GM19328 (cell line): Measurements from ENCODE around the gene CD247.

Source experiments
- ATAC-seq: cut with Tn5 transposase; IDR thresholded peaks from one replicate; pipeline ENCODE4 v1.9.1; 2021; ENCODE audit warnings: mild to moderate bottlenecking, moderate library complexity; ENCODE audit not compliant: unreplicated experiment

Gene CD247

DNA sequence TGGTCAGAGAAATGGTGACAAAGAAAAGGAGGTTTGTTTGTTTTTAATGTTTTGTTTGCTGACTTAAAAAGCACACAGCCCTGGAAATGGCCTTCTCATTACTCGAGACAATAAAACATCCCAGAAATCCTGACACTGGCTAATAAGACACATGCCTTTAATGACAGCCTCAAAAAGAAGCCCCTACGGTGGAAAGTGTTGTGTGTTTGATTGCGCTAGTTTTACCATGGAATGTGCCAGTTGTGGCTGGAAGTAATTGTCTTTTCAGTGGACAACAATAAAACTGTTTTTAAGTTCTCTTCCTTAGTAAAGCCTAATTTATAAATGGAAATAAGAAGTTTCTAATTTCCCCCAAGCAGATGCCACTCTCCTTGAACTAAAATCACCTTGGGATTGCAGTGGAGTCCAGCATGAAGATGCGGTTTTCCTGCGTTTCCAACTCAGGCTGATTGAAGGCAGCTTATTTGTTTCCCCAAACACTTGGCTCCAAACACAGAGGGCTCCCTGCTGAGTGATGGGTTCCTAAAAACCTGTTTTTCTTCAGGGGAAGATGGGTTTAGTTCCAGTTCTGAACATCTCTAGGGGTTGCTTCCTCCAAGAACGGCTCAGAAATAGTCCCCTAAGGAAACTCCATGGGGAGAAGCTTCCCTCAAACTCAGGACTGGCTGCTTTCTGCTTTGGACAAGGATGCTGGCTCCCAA lies 54.3 kb downstream of the CD247 start:
- no peak for ATAC-seq

DNA sequence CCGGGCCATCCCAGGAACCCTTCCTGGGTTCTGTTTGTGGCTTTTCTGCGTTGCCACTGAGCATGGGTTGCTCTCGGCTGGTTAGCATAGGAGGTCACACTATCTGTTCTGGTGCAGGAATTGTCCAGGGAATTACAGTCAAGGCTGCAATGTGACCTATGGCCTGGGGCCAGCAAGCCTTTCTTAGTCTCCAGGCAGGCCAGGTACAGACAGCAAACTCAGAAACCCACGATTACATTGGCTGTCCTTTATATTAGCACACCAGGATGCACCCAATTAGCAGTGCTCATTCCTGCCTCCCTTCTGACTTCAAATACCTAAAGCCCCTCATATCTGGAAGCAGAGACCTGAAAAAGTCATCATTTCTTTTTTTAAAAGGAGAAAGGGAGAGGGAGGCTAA lies 55.2 kb downstream of the CD247 start:
- no peak for ATAC-seq

DNA sequence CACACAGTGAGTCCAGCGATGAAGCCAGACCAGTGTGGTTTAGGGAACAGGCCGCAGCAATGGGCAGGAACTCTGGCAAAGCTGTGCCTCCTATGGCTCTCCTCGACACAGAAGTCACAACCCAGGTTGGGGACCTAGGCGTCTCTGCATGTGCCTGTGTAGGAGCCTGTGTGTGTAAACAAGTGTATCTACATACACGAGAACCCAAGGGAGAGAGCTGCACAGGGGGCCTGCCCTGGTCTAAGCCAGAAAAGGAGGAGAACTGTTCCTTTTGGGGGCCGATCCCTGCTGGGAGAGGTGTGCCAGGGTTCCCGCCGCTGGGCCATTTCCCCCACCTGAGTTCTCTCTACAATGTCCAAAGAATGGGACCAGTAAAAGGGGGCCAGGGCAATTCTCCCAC lies 56.0 kb downstream of the CD247 start:
- ATAC-seq = no peak

DNA sequence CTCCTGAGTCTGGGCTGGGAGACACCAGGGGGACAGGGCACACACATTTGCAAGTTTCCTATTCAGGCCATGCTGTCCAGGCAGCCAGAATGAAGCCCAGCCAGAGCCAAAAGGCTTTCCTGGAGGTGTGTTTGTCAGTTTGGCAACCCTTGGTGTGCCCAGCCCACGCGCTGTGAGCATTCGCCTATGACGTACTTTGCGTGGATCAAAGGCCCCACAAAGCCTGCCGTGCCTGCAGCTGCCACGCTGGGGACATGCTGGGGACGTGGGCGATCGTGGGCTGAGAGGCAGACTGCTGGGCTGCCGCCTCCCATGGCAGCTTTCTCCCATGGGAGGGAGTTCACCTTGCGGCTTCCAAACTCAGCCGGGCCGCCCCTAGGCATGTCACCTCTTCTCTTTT lies 57.5 kb downstream of the CD247 start:
- ATAC-seq = no peak

DNA sequence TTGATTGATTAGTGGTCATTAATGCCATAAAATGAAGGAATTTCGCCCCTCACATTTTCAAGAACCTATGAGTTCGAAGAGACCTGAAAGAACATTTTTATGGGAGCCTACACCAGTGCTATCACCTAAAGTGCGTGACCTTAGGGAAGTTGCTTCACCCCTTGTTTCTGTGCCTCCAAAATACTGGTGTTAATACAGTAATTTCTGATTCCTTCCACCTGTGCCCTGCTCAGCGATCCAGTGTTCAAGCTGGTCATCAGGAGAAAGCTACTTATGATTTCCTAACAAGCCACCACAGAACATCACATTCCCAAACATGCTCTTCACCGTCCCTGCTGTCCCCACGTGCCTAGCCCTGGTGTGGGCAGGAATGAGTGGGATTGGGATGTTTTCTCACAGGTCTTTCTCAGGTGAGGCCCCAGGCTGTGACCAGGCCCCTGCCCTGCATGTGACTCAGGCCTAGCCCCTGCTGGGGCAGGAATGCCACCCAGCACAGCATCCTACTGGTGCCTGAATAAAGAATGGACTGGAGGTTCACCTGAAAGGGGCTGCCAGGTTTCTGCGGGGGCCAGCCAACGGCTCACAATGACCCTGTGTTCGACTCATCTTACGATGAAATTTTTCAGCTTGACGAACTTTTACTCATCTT lies 60.3 kb downstream of the CD247 start:
- no peak for ATAC-seq

DNA sequence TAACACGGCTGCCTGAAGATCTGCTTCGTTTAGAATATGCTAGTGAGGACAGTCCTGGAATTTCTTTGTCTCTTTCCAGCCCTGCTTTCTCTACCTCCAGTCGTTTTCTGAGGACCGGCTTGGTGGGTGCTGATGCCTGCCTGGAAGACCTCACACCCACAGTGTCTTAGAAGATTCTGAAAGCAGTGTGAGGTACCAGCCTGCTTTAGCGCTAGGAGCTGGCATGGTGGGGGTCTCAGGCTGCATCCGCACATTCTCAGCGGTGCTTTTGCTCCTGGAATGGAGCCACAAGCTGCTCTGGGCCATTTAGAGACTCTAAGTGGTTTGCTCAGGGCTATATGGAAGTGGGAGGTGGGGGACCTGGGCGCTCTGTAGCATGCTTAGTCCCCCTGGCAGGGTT lies 61.4 kb downstream of the CD247 start:
- no peak for ATAC-seq

DNA sequence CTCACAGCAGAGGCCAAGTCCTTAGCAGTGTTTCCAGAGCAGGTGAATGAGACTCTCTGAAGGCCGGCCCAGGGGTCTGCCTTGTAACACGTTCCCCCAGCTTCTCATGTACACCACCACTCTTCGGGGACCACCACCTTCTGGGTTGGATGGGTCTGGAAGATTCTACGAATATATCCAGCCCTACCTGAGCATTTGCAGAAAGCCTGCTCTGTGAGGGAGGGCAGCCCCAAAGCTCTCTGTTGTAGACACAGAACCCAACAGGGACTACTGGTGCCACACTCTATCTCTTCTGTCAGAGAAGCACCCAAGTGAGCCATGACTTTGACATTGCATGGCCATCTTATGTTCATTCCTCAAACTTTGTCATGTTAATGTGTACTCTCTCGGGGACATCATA lies 61.8 kb downstream of the CD247 start:
- no peak for ATAC-seq

DNA sequence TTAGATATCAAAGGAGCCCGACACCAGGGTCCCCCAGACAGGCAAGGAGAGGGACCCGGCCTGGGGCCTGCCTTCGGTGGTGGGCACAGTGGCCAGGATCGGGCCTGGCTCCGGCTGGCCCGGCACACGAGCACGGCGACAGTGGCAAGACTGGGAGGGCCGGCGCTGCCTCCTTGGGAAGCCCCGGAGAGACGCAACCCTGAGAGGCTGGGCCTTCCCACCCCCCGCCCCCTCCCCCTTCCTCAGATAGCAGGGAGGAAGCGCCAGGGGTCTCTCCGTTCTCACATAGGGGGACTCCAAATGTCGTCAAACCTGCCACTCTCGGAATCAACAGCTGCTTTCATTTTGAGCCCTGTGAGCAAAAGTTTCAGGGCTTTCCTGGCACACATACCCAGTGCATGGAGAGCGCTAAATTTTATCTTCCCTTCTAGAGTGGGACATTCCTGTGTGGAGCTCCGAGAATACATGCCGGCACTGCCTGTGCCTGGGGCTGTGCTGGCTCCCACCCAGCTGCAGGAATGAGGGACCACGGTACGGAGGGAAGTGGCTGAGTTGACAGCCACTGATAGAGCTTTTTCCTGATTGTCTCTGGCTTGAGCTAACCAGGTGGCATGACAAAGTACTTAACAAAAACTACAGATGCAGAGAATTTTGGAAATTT lies 62.4 kb downstream of the CD247 start:
- peak; percentile 22 for ATAC-seq

DNA sequence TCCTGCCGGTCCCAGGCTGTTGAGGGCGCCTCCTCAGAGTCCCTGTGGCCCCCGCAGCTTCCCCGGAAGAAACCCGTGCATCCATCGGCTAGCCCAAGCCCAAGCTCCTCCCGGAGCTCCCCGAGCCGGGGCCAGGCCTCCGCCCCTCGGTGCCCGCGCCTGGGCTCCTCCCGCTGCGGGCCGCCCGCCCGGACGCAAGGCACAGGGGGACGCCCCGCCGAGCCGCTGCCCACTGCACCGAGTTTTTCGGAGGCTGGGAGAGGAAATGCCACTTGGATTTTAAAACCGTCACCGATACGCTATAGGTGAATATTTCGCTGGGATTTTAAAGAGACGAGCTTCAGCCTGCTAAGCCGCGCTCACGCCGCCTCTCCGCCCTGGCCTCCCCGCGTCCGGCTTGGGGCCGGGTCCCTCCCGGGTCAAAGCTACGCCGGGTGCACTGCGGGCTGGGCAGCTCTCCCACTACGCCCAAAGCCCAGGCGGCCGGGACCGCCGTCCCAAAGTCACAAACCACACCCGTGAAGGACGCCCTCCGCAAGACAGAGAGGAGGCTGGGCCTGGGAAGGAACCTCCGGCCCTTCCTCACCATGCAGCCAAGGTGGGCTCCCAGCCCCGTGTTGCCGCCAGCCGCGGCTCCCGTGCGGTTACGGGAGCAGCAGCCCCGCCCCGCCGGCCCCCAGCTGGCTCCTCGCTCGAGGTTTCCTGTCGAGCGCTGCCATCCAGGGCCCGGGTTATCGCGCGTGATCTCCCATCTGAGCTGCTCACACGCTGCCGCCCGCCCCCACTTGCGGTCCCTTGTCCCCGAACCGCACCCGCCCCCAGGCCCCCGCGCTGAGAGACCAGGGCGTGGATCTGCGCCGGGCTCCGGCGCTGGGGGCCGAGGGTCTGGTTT lies 63.2 kb downstream of the CD247 start:
- ATAC-seq = peak; percentile 62

DNA sequence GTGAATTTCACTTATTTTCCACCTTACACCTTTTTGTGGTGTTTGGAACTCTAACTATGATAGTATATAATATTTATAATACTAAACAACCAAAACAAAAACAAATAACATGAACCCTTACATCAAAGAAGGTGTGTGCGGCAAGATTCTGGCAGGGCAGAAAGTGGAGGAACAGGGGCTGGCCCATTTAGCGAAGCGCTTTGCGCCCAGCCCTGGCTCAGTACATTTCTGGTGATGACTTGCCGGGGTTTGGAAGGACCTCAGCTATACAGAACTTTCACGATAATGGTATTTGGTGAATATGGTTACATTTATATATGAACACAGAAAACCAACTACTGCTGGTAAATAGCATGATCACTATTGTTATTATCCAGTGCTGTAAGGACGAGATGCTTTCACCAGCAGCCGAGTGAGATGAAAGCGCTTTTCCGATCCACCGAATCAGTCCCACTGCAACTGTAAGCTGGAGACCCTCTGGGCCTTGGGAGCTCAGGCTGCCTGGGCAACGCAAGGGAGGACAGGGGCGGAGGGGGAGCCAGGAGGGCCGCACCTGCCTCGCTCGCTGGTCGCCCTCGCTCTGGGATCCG lies 63.9 kb downstream of the CD247 start:
- no peak for ATAC-seq

DNA sequence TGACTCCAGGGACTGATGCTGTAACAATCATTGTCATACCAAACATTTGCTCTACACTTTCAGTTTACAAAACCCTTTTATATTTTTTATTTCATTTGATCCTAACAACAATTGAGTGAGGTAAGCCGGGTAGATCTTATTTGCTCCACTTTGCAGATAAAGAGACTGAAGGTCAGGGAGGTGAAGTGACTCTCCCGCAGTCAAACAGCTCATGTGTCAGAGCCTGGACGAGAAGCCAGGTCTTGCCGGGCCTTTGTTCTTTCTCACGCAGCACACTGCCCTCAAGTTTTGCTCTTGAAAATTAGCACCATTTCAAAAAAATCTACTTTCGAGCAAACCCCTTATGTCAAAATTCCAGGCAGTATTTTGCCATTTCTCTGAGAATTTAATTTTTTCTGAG lies 65.2 kb downstream of the CD247 start:
- ATAC-seq = no peak

DNA sequence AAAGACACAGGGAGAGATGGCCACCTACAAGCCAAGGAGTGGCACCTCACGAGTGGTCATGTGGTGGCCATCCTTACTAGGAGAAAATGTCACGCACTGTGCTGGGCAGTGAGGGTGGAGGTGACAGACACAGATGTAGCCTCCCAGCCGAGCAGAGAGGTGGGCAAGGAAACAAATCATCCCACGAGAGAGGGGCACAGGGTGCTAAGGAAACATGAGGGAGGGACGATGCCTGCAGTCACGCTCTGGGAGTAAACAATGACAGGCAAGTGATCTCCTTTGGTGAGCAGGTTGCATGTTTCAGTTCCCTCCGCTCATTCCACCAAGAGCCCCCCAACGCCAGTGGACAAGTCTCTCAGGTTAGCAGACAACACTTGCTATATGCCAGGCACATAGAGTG lies 65.8 kb downstream of the CD247 start:
- ATAC-seq = no peak

DNA sequence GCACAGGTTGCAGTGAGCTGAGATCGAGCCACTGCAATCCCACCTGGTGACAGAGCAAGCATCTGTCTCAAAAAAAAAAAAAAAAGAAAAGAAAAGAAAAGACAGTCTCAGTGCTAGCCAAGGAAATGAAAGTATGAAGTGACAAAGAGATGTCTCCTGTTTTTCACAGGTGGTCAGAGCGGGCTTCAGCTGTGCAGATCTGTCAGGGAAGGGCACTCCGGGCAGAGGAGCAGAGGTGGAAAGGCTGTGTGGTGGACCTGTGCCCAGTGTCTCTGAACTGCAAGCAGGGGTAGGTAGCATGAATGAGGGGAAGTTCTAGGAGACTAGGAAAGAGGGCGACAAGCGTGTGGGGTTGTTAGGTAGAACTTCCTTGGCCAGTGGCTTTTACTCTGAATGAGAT lies 67.5 kb downstream of the CD247 start:
- no peak for ATAC-seq

DNA sequence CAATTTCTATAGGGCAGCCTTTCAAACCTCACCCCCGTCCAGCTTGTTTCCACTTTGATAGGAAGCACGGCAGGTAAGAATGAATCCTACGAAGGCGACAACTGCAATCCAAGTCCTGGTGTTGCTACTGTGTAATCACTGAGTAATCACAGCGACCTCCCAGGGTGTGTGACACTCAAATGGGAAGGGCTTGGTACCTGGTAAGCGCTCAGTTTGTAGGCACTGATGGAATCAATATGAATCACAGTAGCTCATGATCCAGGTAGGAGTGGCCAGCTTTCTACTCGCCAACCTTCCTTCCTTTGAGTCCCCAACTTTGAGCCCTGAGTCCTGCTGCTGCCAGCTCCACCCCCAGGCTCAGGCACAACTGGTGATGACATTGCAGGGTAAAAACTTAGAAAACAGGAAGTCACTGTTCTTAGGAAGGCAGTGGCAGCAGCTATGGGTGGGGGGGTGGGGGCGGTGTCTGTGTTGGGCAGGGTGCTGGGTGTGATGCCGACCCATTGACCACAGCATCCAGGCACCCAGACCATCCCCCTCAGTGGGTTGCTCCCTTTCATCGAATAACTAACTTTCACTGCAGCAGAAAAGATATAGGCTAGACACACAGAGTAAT lies 70.7 kb downstream of the CD247 start:
- no peak for ATAC-seq

DNA sequence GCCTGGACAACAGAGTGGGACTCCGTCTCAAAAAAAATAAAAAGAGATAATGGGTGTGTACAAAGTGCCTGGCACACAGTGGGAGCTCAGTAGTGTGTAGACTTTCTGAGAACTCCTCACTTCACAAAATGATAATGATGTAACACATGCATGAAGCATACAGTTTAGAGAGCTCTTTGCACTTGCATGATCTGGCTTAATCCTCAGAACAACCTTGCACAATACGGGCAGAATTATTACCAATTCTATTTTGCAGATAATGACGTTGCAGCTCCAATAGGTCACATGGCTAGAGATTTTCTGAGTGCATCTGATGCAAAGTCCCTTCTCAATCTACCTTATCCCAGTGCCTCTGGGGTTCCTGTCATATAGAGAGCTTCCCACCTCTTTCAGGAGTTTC lies 71.4 kb downstream of the CD247 start:
- ATAC-seq = no peak

DNA sequence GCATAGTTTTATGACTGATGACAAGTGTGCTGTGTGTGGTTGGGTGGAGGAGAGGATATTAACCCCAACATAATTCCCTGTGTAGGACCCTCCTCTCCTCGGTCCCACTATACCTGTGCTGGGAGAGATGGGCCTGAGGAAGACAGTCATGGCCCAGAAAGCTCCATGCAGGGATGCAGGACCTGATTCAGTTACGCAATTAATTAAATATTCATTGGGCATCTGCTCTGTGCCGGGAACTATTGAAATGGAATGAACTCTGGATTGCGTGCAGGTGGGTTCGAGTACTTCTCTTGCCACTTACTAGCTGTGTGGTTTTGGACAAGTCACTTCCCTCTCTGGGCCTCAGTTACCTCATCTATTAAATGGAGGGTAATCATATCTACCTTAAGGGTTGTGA lies 74.6 kb downstream of the CD247 start:
- ATAC-seq = no peak

DNA sequence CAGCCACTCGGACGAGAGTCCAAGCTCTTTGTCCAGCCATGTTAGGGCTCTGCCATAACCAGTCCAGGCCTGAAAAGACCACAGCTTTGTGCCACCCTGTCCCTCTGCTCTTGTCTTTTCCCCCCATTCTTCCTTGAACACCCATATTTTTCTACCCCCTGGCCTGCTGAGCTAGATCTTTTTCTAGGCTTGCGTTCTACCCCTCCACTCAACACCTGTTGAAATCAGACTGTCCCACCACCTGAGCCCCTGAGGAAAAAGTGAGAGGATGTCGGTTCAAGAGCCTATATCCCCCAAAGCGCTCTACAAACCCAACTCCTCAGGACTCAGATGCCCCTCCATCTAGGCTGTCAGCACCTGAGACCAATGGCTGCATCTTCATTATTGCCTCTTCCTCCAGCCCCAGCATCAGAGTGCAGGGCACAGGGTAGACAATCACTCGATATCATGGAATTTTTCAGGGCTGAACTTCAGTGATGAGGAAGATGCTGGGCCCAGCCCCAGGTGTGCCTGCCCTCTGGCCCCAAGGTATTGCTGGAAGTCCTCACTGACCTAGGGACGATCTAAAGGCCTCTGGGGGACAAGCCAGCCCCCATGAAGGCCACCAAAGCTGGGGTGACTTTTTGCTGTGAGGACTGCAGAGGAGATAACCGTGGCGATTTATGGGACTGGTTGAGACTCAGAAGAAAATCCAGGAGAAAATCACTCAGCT lies 75.3 kb downstream of the CD247 start:
- ATAC-seq = no peak

DNA sequence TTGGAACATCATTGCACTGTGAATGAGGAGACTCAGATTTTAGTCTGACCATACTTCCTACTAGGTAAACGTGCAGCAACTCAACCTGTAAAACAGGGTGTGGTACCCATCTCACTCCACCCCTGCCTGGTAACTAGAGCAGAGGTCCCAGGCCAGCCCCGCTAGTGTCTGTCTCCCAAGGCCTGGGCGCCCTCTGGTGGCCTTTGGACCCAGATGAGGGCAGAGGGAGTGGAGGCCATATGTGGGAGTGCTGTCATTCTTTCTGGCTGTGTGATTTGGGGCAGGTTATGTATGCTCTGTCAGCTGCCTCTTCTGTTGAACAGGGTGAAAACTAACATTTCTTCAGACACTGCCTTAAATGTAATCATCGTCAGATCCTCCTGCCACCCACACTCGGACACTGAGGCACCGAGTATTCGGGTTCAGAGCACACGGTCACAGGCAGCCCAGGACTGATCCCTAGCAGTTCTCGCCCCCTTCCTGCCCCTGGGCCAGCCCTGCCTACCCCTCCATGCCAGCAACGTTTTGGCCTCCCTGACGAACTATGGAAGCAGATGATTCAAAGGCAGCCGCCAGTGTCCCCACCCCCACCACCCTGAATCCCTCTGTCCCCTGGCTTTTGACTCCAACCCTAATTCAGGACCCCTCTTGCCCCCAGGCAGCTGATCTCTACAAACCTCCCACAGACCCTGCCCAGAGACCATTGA lies 76.0 kb downstream of the CD247 start:
- peak; percentile 81 for ATAC-seq

DNA sequence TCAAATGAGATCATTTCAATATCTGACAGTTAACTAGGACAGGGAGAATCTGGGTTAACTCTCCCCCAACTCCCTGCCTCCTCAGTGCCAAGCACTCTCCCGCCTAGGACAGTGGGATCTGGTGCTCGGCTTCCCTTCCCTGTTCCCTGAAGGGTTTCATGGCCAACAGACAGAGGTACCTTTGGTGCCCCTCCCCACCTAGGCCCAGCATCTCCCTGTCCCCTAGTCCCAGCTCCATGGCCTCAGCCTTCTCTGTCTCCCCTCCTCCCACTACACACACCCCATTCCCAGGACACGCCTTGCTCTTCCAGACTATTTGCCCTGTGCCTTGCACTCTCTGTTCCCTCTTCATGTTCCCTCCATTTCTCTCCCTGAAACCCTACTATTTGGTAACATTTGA lies 77.1 kb downstream of the CD247 start:
- ATAC-seq = no peak
